K562 (cell line): ENCODE measurements around the gene MYL12B. TPM values are rescaled to one million over a fixed set of nuclear protein-coding genes. Genes with fewer than 3 reads are reported as not detected.

Source experiments
- ADNP ChIP-seq: fragments of 200-800 bp; sonication (Bioruptor generic); IDR thresholded peaks from 2 replicates; pipeline ENCODE4 v1.6.1; 2016; ENCODE audit warnings: missing genetic modification characterization, missing compliant biosample characterization
- AFF1 ChIP-seq, 2 experiments: fragments of 450-650 bp; IDR thresholded peaks; 2 replicates each; pipeline ENCODE4 v1.6.1; 2018; ENCODE audit warnings: mild to moderate bottlenecking in 2 of 2, low read depth in 1 of 2; ENCODE audit not compliant: partially characterized antibody in 2 of 2
- HNRNPH1 ChIP-seq: fragments of 200-400 bp; formaldehyde crosslinking; optimal IDR thresholded peaks from 2 replicates; pipeline ENCODE3; 2017; ENCODE audit warnings: low read depth, mild to moderate bottlenecking, low read length, moderate library complexity
- KDM4B ChIP-seq, 2 experiments: fragments of 450-650 bp in 1 of 2; sonication (generic) in 1 of 2; IDR thresholded peaks; 2 replicates each; pipeline ENCODE4 v1.6.1; 2016 to 2017; ENCODE audit warnings: borderline replicate concordance in 2 of 2, antibody characterized with exemption in 1 of 2, low read depth in 1 of 2, mild to moderate bottlenecking in 1 of 2
- MCM7 ChIP-seq, 2 experiments: fragments of 450-650 bp; IDR thresholded peaks; 2 replicates each; pipeline ENCODE4 v1.6.1; 2016 to 2018
- SRSF1 ChIP-seq: fragments of 200-400 bp; formaldehyde crosslinking; IDR thresholded peaks from 2 replicates; pipeline ENCODE4 v1.6.1; 2017; ENCODE audit warnings: mild to moderate bottlenecking, low read depth, low read length, moderate library complexity
- USF1 ChIP-seq: sonication (generic); formaldehyde crosslinking; IDR thresholded peaks from 2 replicates; pipeline ENCODE4 v1.9.0; 2022; ENCODE audit warnings: mild to moderate bottlenecking, missing genetic modification reagents
- ZFX ChIP-seq: sonication (generic); formaldehyde crosslinking; IDR thresholded peaks from 2 replicates; pipeline ENCODE4 v1.8.0; 2022; ENCODE audit warnings: mild to moderate bottlenecking, missing genetic modification reagents, moderate library complexity
- ZNF174 ChIP-seq: fragments of 250-450 bp; sonication (Bioruptor Pico); IDR thresholded peaks from 2 replicates; pipeline ENCODE4 v1.4.0; 2020; ENCODE audit warnings: mild to moderate bottlenecking
- polyA plus RNA-seq, 8 experiments: library from polyadenylated mRNA; depleted of rRNA in 4 of 8; stranded (reverse) in 5 of 8; unstranded in 3 of 8; fragments of >200 nt; fragmentation: Nextera tagmentation in 2 of 8; fragmentation: Illumina TruSeq in 1 of 8; extraction: Ambion mirVana in 2 of 8; extraction: Trizol in 1 of 8; gene quantifications; 2 replicates each; pipeline versions ENCODE4 v1.2.1 to v1.2.3, GENCODE V29; 2011 to 2014; ENCODE audit warnings: inconsistent platforms in 1 of 8, missing spikeins in 1 of 8
- total RNA-seq, 7 experiments: library from RNA; depleted of rRNA in 6 of 7; stranded (reverse); fragments of >200 nt in 6 of 7; fragmentation: Illumina TruSeq in 2 of 7; extraction: Trizol in 2 of 7; gene quantifications; 2 replicates each; pipeline versions ENCODE4 v1.2.1 to v1.2.3, GENCODE V29; 2011 to 2021; ENCODE audit warnings: low replicate concordance in 1 of 7
- TF ChIP-seq, protein P1 (sequence below), 2 experiments: fragments of 450-650 bp; formaldehyde crosslinking in 1 of 2; IDR thresholded peaks; 2 replicates each; pipeline versions ENCODE4 v1.4.0 to v1.6.1; 2014 to 2020; ENCODE audit warnings: mild to moderate bottlenecking in 2 of 2, borderline replicate concordance in 1 of 2, low read depth in 1 of 2

MYL12B gene
- total and polyA plus RNA-seq, 9 of the 15 experiments (the other 6 are each of a cell fraction or from before 2014, with no cell fraction given), result 220 to 995 (median 463) TPM

DNA sequence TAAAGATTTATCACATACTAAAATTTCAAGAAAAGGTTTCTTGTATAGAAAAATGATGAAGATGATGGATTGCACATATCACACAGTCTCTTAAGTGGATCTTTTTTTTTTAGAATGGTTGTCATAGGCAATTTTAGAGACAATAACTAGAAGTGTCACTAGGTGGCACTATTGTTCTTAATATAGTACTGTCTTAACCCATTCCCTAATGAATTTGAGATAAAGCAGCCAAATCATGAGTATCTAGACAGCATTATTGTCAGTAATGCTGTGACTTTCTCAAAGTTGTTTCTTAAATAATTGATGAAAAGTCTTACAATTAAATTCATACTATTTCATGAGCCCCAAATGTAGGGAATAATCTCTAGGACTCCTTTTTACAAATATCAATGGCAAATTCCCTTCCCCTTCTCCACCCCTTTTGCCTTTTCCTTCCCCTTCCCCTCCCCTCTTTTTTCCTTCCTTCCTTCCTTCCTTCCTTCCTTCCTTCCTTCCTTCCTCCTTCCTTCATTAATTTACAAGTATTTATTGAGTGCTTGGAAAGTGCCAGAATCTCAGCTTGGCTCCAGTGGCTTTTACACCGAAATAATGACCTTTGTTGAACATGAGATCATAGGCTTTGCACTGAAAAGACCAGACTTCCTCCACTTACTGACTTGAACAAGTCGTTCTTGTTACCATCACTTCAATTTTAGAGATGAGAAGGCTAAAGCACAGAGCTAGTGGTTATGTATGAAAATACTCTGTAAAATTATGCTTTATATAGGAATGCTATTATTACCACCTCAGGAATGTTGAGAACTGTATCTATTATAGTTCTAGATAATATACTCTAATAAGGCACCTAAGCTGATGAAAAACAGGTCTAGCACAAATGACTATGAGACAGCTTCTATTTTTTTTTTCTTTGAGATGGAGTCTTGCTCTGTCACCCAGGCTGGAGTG, 19.8 kb downstream of the MYL12B start (continued):
- TF ChIP-seq, protein P1, sequence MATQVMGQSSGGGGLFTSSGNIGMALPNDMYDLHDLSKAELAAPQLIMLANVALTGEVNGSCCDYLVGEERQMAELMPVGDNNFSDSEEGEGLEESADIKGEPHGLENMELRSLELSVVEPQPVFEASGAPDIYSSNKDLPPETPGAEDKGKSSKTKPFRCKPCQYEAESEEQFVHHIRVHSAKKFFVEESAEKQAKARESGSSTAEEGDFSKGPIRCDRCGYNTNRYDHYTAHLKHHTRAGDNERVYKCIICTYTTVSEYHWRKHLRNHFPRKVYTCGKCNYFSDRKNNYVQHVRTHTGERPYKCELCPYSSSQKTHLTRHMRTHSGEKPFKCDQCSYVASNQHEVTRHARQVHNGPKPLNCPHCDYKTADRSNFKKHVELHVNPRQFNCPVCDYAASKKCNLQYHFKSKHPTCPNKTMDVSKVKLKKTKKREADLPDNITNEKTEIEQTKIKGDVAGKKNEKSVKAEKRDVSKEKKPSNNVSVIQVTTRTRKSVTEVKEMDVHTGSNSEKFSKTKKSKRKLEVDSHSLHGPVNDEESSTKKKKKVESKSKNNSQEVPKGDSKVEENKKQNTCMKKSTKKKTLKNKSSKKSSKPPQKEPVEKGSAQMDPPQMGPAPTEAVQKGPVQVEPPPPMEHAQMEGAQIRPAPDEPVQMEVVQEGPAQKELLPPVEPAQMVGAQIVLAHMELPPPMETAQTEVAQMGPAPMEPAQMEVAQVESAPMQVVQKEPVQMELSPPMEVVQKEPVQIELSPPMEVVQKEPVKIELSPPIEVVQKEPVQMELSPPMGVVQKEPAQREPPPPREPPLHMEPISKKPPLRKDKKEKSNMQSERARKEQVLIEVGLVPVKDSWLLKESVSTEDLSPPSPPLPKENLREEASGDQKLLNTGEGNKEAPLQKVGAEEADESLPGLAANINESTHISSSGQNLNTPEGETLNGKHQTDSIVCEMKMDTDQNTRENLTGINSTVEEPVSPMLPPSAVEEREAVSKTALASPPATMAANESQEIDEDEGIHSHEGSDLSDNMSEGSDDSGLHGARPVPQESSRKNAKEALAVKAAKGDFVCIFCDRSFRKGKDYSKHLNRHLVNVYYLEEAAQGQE (IDR thresholded peaks at IDR 0.05; ENCODE audit: borderline replicate concordance), result peak; percentile 95
- TF ChIP-seq, protein P1 (CRISPR knock-in tag; IDR thresholded peaks at IDR 0.05; ENCODE audit: low read depth), result no peak
- no peak for TF ChIP-seq MCM7 (IDR thresholded peaks at IDR 0.05)
- no peak for TF ChIP-seq ZNF174 (CRISPR knock-in tag)
- TF ChIP-seq ADNP, result no peak
- TF ChIP-seq HNRNPH1, result no peak
- peak in 1 of 2 experiments; percentile 72 for TF ChIP-seq AFF1 (IDR thresholded peaks at IDR 0.05; ENCODE audit: low read depth in 1 of 2, partially characterized antibody in 2 of 2)
- TF ChIP-seq KDM4B (IDR thresholded peaks at IDR 0.05; ENCODE audit: borderline replicate concordance in 2 of 2, low read depth in 1 of 2), result peak in 1 of 2 experiments; percentile 49; a peak in 1 of 4 replicates
- TF ChIP-seq USF1, result no peak
- TF ChIP-seq ZFX (CRISPR knock-in tag), result no peak
- no peak for TF ChIP-seq SRSF1
